GM12891 (cell line): ENCODE data around the gene SCYL2.

Experiments
- DNase-seq: peaks from one replicate; pipeline ENCODE4 v3.0.0; 2011; ENCODE audit warnings: low spot score; ENCODE audit not compliant: insufficient read length
- FAIRE-seq: peaks from 2 replicates; lab custom pipeline; 2011; peaks lifted over from hg19 to GRCh38; lab: Jason Lieb, UNC
- PAX5 ChIP-seq: IDR thresholded peaks from 2 replicates; pipeline ENCODE4 v1.6.1; 2011; ENCODE audit warnings: low read length, moderate library complexity, mild to moderate bottlenecking; ENCODE audit not compliant: insufficient read depth, severe bottlenecking
- POLR2A ChIP-seq: IDR thresholded peaks from 2 replicates; pipeline ENCODE4 v1.6.1; 2011; ENCODE audit warnings: low read depth, low read length, control low read depth
- POLR2AphosphoS5 ChIP-seq: IDR thresholded peaks from 2 replicates; pipeline ENCODE4 v1.6.1; 2011; ENCODE audit warnings: low read depth, low read length, control low read depth
- POU2F2 ChIP-seq: IDR thresholded peaks from 2 replicates; pipeline ENCODE4 v1.6.1; 2011; ENCODE audit warnings: low read depth, mild to moderate bottlenecking, control low read depth, low read length, moderate library complexity
- SPI1 ChIP-seq: IDR thresholded peaks from 2 replicates; pipeline ENCODE4 v1.6.1; 2011; ENCODE audit warnings: low read depth, low read length, control low read depth
- TAF1 ChIP-seq: IDR thresholded peaks from 2 replicates; pipeline ENCODE4 v1.6.1; 2011; ENCODE audit warnings: low read depth, low read length, control low read depth

SCYL2 gene

GRCh38 chr12:100388382-100388781, 121.4 kb downstream of the SCYL2 start:
- no peak for FAIRE-seq
- no peak for TF ChIP-seq POLR2AphosphoS5
- no peak for TF ChIP-seq POLR2A
- no peak for TF ChIP-seq POU2F2
- TF ChIP-seq PAX5: no peak
- no peak for TF ChIP-seq TAF1
- TF ChIP-seq SPI1: no peak

More at GRCh38 chr12:100388382-100388781, 121.4 kb downstream of the SCYL2 start:
- DNase-seq: no peak
